ENCODE measurements around the gene TMCO2.

TMCO2 gene

DNA sequence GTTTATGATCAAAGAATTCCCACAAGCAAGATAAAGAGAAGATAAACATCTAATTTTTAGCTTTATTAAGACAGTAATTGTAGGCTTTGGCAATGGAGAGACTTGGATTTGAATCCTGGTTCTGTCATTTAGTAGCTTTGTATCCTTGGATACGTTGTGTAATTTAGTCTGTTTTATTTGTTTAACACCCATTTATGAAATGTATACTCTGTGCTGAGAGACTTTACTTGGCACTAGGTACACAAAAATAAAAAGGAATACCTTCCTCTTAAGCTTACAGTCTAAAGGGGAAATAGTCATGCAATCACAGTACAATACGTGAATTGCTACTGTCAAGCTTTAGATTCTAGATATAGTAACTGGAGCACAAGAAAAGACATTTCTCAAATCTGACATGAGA, 34.1 kb downstream of the TMCO2 start:
- no peak for DNase-seq (ENCODE audit: low read depth)
- no peak for TF ChIP-seq CTCF (conservative IDR thresholded peaks at IDR 0.05; ENCODE audit: low read length)
- H3K4me3 ChIP-seq (ENCODE audit: low read length), result no peak overlapping the region

DNA sequence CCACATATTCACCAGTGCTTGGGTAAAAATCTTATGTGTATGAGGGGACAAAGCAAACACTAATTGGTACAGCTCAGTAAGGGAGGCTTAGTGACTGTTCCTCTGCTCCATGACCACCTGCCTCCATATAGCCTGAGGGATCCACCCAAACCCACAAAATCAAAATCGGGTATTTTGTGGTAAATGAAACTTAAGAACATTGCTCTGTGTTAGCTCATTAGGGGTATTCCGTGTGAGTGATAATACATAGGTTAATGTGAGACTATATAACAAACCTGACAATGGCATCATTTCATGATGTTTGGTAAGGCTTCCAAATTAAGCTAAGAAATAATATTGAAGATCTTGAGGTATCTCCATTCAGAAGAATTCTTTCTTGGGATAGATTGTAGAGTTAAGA, 43.6 kb downstream of the TMCO2 start:
- H3K4me3 ChIP-seq (ENCODE audit: low read length), result no peak overlapping the region
- TF ChIP-seq CTCF (conservative IDR thresholded peaks at IDR 0.05; ENCODE audit: low read length), result no peak
- DNase-seq (ENCODE audit: low read depth), result no peak

- peak; percentile 15 for DNase-seq (ENCODE audit: low read depth)
- H3K4me3 ChIP-seq (ENCODE audit: low read length), result no peak overlapping the region
- no peak for TF ChIP-seq CTCF (conservative IDR thresholded peaks at IDR 0.05; ENCODE audit: low read length)
Measured at GRCh38 chr1:40299366-40300248, 51.9 kb downstream of the TMCO2 start.

DNA sequence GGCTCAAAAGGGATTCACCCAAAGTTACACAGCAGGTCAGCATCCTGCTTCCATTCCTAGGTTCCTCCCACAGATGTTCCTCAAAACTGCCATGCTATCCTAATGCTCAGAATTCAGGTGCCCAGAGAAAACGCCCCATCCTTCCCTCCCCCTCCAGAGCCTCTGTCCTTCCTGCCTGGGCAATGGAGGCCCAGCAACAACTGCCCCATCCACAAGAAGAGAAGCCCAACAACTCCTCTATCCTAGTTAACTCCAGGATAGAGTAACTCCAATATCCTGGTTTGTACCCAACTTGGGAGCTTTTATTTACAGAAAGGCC, 52.5 kb downstream of the TMCO2 start:
- no peak overlapping the region for H3K4me3 ChIP-seq (ENCODE audit: low read length)
- TF ChIP-seq CTCF (conservative IDR thresholded peaks at IDR 0.05; ENCODE audit: low read length), result no peak
- no peak for DNase-seq (ENCODE audit: low read depth)

GRCh38 chr1:40300651-40301050, 52.9 kb downstream of the TMCO2 start:
- no peak for TF ChIP-seq CTCF (conservative IDR thresholded peaks at IDR 0.05; ENCODE audit: low read length)
- H3K4me3 ChIP-seq (ENCODE audit: low read length), result no peak overlapping the region
- no peak for DNase-seq (ENCODE audit: low read depth)

DNA sequence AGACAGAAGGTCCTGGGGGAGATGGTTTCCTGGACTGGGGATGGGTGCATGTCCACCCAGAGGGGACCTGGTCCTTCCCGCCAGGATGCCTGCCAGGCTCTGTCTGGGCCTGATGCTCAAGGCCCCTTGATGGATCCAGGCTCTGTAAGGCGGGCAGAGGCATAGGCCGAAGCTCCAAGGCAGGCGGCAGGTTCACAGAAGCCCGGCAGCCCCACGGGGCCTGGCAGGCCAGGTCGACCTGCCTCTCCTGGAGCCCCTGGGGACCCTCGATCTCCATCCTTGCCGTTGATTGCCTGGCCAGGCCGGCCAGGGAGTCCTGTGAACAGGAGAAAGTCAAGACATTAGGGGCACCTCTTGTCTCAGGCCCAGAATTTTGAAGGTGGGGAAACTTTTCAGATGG, 53.3 kb downstream of the TMCO2 start:
- DNase-seq (ENCODE audit: low read depth), result no peak
- TF ChIP-seq CTCF (conservative IDR thresholded peaks at IDR 0.05; ENCODE audit: low read length), result no peak

More for the DNA sequence above, 53.3 kb downstream of the TMCO2 start:
- no peak overlapping the region for H3K4me3 ChIP-seq (ENCODE audit: low read length)

Measured in AG10803 (cell line).